COLO668 (cell line): ENCODE results near the gene ENDOG.
"Not testable (repeated sequence)": the region's sequence is repeated elsewhere in the genome, so short reads cannot be mapped to it uniquely, and the experiment has no call there.

Experiments used
- DNase-seq: peaks from one replicate; lab custom pipeline; 2025; ENCODE audit not compliant: unreplicated experiment; lab: John Stamatoyannopoulos, UW

Gene ENDOG

DNA sequence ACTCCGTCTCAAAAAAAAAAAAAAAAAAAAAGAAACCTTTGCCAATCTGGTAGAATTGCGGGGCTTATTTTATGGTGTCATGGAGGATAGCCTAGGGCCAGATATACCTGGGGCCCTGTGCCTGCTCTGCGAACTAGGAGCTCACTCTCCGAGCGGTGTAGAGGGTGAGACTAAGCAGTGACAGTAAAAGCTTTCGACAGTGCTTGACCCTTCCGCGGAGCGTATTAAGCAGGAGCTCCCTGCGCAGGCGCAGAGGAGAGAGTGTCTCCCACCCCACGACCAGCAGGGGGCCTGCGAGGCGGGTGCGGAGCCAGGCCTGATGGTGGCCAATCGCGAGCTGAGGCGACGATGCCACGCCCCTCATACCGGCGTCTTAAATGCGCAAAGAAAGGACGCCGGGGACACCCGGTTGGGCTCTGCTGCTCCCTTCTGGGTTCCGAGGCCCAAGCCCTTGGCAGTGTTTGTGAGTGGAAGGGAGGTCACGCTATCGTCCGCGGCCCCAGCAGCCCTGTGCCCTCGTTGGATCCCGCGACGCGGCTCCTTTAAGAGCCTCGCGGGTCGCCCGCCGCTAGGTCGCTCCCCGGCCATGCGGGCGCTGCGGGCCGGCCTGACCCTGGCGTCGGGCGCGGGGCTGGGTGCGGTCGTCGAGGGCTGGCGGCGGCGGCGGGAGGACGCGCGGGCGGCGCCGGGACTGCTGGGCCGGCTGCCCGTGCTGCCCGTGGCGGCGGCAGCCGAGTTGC, at the start of gene ENDOG:
ENDOG (plus strand) TSS at position 402 of the 740 bp plus-strand sequence; CDS start at position 587, 185 bp downstream.
- peak; percentile 98 for DNase-seq

DNA sequence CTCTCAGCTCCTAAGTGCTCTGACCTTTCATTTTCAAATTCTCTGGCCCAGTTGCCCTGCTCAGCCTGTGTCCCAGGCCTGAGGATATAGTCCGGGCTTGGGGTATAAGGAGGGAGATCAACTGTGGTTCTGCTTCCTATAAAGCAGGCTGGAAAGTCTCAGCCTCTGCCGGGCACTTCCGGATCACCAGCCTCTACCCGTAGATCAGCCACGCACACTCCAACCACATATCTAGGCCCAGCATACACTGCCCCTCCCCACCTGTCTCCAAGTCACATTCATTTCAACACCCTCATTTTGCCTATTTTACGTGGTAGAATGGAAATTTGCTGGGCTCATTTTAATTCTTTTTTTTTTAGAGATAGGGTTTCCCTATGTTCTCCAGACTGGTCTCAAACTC, 49.7 kb upstream of the ENDOG start:
- DNase-seq: no peak

DNA sequence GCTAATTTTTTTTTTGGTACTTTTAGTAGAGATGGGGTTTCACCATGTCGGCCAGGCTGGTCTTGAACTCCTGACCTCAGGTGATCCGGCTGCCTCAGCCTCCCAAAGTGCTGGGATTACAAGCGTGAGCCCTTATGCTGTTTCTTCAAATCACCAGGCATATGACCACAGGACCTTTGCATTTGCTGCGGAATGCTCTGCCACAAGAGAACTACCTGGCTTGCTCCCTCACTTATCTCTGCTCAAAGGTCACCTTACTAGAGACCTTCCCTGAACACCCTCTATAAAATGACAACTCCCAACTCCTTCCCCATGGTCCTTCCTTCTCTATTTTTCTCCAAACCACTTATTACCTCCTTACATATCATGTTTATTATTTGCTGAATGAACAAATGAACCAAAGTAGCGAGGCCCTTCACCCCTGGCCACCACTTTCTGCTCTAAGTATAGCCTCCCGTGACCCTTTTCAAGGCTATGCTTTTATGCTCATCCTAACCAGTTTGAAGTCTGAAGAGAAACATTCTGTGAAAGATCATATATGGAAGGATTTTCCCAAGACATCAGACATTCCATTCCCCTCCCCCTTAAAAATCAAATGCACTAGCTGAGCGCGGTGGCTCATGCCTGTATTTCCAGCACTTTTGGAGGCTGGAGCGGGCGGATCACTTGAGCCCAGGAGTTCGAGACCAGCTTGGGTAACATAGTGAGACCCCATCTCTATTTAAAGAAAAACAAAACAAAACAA, 47.8 kb upstream of the ENDOG start:
- DNase-seq: no peak

DNA sequence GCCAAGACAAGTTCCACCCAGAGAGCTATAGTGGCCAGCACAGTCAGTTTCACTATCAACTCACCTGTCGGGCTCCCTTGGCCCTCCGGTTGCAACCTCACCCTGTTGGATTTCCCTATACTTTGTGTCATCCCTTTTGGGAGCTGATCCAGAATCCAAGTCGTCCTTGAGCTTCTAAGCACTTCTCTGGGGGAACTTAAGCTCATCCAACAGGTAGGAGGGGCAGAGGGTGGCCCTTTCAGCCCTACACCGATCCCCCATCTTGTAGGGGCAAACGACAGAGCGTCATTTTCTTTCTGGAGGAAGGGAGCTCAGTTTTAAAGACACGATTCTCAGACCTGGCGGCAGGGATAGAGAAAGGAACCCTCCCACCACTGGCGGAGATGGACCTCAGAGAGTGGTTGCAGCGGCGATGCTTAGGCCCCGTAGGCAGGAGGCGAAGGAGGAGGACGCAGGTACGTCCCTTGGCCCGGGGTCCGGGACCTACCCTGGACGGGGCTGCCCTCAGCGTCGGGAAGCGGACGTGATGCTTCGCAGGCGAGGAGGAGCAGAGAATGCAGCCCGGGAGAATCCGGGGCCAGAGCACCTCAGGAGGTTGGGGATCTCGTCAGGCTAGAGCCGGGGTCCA, 47.1 kb upstream of the ENDOG start:
- DNase-seq: peak; percentile 46

DNA sequence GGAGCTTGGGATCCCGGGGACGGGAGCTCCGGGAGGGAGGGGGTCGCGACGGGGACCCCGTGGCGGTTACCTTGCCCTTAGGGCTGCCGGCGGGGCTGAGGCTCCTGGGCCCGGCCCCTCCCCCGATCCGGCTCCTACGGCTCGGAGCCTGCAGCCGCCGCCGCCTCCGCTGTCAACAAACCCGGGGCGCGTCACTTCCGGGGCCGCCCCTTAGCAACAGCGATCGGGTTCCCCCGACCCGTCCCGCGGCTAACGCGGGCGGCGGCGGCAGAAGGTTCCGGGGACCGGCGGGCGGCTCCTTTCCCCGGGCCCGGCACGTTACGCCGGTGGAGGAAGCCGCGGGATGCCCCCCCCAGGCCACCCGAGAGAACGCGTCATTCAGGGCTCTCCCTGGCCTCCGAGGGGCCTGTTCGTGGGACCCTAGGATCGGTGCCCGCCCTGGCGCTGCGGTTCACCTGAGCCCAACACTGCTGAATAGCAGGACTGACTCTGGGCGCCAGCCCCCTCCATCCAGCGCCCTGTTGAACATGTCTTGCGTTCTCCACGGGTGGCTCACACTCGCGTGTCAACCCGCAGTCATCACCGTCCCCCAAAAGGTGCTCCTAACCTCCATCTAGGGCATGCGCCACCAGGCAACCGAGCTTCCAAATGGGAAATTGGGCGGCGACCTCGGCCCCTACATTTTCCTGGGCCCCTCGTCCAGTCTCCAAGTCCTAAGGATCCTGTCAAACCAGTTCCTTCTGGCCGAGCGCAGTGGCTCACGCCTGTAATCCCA, 46.4 kb upstream of the ENDOG start, which contains the start of gene ZER1:
ZER1 (minus strand) TSS at position 183 of the 775 bp plus-strand sequence. CDS start 16,362 bp downstream, outside the sequence.
- peak; percentile 96 for DNase-seq

DNA sequence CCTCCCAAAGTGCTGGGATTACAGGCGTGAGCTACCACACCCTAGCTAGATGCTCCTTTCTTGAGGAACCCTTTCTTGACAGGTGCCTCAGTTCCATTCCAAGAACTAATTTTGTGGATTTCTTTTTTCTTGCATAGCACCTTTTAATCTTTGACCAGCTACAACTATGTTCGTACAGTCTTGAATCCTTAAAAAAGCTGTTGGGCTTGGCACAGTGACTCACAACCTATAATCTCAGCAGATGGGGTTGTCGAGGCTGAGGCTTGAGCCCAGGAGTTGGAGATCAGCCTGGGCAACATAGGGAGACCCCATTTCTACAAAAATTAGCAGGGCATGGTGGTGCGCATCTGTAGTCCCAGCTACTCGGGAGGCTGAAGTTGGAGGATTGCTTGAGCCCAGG, 45.3 kb upstream of the ENDOG start:
- DNase-seq: no peak

DNA sequence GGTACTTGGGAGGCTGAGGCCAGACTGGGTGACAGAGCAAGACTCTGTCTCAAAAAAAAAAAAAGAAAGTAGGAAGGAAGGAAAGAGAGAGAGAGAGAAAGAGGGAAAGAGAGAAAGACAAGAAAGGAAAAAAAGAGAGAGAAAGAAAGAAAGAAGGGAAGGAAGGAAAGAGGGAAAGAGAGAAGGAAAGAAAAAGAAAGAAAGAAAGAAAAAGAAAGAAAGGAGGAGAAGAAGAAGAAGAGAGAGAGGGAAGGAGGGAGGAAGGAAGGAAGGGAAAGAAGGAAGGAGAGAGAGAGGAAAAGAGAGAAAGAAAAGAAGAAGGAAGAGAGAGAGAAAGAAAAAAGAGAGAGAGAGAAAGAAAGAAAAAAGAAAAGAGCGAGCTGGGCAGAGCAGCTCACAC, 43.5 kb upstream of the ENDOG start:
- no peak for DNase-seq

DNA sequence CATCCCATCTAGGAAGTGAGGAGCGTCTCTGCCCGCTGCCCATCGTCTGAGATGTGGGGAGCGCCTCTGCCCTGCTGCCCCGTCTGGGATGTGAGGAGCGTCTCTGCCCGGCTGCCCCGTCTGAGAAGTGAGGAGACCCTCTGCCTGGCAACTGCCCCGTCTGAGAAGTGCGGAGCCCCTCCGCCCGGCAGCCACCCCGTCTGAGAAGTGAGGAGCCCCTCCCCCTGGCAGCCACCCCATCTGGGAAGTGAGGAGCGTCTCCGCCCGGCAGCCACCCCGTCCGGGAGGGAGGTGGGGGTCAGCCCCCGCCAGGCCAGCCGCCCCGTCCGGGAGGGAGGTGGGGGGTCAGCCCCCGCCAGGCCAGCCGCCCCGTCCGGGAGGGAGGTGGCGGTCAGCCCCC, 38.2 kb upstream of the ENDOG start:
- not testable (repeated sequence) for DNase-seq

DNA sequence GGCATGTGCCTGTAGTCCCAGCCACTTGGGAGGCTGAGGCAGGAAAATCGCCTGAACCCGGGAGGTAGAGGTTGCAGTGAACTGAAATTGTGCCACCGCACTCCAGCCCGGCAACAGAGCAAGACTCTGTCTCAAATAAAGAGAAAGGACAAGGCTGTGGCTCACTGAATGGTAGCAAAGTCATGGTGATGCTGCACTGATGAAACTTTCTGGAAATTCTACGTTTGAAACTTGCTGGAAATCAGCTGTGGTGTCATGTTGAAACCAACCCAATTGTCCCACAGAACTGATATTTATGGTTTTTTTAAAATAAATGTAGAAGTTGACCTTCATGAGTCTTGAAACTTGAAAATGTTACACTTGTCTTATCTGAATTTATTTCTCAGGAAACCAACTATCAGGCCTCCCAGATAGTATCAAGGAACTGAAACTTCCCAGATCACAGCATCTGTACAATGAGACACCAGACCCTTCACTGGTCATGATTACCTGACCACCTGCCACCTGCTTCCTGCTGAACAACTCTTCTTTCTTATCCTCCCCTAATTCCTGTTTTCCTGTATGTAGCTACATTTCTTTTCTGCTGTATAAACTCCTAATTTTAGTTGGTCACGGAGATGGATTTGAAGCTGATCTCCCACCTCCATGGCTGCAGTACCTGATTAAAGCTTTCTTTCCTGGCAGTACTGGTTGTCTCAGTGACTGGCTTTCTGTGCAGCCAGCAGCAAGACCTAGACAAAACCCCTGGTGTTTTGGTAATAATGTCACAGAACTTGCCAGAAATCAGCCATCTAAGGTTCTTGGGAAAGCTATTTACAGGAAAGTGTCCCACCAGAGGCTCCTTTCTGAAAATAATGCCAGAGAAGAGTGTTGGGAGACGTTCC, 36.9 kb upstream of the ENDOG start:
- no peak for DNase-seq

DNA sequence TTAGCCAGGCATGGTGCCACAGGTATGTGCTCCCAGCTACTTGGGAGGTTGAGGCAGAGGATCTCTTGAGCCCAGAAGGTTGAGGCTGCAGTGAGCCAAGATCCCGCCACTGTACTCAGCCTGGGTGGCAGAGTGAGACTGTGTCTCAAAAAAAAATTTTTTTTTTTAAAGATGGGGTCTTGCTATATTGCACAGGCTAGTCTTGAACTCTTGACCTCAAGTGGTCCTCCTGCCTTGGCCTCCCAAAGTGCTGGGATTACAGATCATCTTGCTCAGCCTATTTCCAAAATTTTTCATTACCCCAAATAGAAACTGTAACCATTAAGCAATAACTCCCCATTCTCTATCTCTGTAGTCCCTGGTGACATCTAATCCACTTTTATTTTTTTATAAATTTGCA, 35.6 kb upstream of the ENDOG start:
- no peak for DNase-seq

DNA sequence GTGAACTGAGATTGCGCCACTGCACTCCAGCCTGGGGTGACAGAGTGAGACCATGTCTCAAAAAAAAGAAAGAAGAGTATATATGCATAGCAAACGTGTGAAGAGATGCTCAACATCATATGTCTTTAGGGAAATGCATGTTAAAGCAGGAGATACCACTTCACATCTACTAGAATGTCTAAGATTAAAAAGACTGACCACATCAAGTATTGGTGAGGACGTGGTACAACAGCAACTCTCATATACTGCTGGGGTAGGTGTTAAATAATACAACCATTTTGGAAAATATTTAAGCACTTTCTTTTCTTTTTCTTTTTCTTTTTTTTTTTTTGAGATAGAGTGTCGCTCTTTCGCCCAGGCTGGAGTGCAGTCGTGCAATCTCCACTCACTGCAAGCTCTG, 32.9 kb upstream of the ENDOG start:
- no peak for DNase-seq

DNA sequence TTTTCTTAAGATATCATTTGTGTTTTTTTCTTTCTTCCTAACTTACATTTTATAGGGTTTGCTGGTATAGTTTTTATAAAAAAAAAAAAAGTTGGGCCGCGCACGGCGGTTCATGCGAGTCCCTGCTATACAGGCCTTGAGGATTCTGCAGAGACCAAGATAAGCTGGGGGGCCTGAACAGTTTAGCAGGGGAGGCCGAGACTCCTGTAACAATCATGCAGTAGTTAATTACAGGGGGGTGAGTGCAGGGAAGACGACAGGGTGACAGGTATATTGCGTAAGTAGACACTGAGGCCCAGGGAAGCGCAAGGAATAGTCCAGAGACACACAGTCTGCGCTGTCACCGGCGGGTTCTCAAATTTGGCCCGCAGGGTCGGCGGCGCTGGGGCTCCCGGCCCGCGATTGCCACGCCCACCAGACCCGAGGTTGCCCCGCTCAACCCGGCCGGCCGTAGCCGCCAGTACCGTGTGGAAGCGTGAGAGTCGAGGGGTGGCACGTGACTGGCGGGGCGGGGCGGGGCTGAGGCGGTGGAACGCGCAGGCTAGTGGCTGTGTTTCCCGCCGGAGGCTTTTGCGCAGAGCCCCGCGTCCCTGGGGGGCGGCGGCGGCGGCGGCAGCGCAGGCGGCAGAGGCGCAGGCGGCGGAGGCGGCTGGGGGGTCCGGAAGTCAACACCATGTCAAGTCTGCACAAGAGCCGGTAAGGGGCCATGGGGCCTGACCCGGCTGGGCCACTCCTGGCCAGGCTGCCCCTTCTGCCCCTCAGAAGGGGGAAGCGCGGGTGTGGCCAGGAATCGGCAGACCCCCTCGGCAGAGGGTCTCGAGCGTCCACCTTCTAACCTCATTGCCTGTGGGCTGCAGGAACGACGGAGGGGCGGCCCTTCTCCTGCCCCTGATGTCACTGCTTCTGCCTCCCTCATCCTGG, 31.4 kb upstream of the ENDOG start, which contains the start of gene TBC1D13:
TBC1D13 (plus strand) TSS at position 573 of the 921 bp plus-strand sequence; CDS start at position 674, 101 bp downstream.
- DNase-seq: peak; percentile 90

DNA sequence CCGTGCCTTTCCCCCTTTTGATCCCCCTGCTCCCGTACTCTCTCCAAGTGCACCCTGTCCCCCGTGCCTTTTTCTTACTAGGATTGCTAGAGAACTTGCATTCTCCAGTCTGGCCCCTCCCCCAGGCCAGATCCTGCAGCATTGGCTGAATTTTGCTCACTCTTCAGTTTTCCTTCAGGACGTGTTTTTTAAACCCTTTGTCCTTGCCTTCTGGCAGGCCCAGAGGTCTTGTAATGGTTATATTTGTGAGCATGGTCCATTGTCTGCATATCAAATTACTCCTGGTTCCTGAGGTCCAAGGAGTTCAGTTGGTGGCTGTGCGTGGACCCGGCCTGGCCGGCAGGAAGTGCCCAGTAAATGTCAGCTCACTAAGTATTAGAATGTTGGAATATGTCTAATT, 30.6 kb upstream of the ENDOG start:
- no peak for DNase-seq

DNA sequence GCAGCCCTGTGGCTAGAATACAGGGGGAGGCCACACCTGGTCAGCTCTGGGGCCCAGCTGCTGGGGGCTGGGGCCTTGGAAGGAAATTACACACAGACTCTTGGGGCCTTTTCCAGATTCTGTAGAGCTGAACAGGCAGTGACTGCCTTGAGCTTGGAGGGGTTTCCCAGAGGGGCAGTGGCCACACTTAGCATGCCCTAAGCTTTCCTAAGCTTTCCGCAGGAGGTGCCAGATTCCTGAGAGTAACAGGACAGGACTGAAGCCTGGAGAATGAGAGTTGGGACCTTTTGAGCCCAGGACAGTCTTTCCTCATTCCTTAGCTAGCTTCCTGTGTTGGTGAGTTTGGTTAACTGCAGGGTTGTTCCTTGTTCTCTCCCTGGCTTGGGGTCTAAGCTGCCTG, 29.9 kb upstream of the ENDOG start:
- no peak for DNase-seq

DNA sequence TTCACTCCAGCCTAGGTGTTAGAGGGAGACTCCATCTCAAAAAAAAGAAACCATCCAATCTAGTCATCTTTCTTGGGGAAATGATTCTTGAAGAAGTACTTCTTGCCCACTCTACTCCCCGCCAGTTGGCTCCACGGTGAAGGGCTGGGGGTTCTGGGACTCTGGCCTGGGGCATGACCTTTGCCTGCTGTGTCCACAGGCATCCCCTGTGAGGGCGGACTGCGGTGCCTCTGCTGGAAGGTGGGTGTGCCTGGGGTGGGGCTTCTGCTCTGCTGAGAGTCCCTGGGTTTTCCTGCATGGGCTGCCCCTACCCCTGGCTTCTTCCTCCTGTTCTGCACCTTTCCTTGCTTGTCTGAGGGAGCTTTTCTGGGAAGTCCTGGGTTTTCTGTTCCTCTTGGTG, 27.8 kb upstream of the ENDOG start:
- no peak for DNase-seq

DNA sequence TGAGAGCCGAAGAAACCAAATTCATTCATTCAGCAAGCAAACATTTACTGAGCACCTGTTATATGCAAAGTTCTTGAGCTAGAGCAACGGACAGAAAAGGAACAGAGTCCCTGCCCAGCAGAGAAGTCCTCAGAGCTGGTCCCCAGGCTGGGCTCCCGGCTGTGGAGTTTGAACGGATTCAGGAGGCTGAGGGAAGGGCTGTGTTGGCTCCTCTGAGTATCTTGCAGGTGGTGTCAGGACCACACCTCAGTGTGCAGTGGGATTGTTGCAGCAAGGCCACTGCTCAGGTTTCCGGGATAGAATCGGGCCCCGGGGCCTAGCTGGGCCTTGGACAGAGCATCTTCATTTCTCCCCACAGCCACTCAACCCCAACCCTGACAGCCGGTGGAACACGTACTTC, 26.2 kb upstream of the ENDOG start:
- no peak for DNase-seq

DNA sequence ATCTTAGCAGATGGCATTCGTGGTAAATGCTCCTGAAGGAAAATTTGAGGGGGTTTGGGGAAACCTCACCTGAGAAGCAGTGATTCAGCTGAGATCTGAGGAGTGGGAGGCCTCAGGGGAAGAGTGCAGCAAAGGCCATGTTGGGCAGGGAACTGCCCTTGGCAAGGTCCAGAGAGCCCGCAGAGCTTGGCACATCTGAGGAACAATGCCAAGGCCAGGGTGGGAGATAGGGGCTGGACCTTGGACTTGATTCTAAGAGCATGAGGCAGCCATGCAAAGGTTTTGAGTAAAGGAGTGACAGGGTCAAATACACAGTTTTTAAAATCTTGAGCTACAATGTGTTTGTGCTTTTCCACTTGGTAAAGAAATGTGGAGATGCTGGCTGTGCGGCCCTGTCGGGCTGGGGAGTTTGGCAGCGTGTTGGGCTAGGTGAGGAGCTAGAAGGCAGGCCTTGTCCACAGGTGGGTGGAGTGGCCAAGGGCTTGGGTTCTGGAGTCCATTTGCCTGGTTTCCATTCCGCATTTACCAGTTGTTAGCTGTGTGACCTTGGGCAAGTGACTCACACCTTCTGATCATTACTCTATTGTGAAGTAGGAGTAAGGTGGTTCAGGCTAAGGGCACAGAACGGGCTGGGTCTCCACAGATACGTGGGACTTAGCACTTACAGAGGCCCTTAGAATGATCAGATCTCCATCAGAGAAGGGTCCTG, 25.2 kb upstream of the ENDOG start:
- no peak for DNase-seq

DNA sequence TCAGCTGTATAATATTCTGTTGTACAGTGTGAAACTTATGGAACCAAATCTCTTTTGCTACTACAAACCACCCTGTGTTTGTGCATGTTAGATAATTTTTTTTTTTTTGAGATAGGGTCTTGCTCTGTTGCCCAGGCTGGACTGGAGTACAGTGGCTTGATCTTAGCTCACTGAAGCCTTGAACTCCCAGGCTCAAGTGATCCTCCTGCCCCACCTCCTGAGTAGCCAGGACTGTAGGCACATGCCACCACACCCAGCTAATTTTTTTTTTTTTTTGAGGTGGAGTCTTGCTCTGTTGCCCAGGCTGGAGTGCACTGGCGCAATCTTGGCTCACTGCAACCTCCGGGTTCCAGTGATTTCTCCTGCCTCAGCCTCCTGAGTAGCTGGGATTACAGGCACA, 23.3 kb upstream of the ENDOG start:
- DNase-seq: not testable (repeated sequence)
